Measurements from ENCODE around the gene SCTR.

SCTR gene

GRCh38 chr2:119522671-119523070 lies 1.6 kb downstream of the SCTR start:
- DNase-seq: no peak

- DNase-seq: no peak
Observed at GRCh38 chr2:119521433-119522050, 2.7 kb downstream of the SCTR start.

GRCh38 chr2:119520696-119521432 lies 3.4 kb downstream of the SCTR start:
- DNase-seq: no peak

GRCh38 chr2:119519057-119519408 lies 5.2 kb downstream of the SCTR start:
- DNase-seq: no peak

GRCh38 chr2:119518401-119519056 lies 5.8 kb downstream of the SCTR start:
- no peak for DNase-seq

GRCh38 chr2:119517433-119517832 lies 6.8 kb downstream of the SCTR start:
- DNase-seq: peak; percentile 6

GRCh38 chr2:119516121-119516520 lies 8.2 kb downstream of the SCTR start:
- no peak for DNase-seq

- no peak for DNase-seq
Observed at GRCh38 chr2:119513832-119514231, 10.5 kb downstream of the SCTR start.

DNA sequence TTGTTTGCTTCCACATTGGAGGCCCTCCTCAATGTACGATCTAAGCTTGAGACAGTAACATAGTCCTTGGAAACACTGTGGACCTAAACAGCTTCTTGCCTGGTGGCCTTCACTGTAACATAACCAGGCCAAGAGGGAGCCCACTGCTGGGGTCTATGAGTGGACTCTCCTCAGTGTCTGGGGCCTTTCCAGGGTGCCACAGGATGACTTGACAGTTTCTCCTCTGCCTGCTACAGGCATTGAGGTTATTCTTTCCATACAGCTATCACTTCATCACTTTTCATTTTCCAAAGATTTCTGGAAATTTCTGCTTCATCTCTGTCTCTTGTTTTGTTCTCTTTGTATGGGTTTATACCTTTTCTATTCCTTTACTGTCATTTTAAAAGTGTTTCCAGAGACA lies 11.3 kb downstream of the SCTR start:
- DNase-seq: no peak

GRCh38 chr2:119511989-119512388 lies 12.3 kb downstream of the SCTR start:
- DNase-seq: no peak

- DNase-seq: no peak
Observed at GRCh38 chr2:119508756-119509155, 15.5 kb downstream of the SCTR start.

DNA sequence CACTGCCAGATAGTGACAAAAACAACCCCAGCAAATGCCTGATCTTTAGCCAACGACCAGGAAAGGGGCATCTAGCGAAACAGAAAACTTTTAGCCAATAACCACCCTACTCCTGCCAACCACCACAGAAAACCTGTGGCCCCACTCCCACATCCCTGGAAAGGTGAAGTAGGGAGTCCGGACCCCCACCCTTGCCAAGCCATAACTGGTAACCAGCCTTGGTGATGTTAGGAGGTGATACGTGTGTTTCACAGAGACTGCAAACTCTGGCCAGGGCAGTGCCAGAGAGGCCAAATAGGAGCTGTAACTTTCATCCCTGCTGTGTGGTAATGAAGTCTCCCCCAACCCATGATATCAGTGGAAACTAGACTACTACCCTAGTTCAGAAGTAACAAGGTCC lies 27.6 kb downstream of the SCTR start:
- DNase-seq: no peak

GRCh38 chr2:119495948-119496347 lies 28.3 kb downstream of the SCTR start:
- no peak for DNase-seq

DNA sequence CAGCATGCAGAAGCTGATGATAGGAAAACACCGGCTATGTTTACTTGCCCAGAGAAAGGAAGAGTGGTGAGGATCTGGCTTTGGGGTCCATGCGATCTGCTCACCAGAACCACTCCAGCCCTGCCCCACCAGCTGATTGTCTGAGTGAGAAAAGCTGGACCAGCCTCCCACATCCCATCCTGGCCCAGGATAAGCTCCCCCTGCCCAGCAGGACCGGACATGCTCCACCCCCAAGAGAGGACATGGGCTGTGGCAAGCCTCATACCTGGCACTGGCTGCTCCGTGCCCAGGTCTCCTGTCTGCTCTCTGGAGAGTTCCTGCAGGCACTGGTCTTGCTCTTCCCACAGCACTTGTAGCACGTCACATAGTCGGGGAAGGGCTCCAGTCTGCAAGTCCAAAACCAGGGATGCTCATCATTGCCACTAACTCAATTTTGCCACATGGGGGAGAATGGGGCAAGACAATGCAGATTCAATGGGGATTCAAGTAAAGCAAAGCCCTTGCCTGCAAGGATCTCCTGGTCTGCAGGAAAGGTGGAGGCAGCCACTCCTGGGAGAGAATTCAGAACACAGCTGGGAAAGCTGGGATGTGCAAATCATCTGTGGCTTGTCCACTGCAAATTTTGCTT lies 30.0 kb downstream of the SCTR start:
- DNase-seq: no peak

GRCh38 chr2:119491776-119492525 lies 32.3 kb downstream of the SCTR start:
- no peak for DNase-seq

DNA sequence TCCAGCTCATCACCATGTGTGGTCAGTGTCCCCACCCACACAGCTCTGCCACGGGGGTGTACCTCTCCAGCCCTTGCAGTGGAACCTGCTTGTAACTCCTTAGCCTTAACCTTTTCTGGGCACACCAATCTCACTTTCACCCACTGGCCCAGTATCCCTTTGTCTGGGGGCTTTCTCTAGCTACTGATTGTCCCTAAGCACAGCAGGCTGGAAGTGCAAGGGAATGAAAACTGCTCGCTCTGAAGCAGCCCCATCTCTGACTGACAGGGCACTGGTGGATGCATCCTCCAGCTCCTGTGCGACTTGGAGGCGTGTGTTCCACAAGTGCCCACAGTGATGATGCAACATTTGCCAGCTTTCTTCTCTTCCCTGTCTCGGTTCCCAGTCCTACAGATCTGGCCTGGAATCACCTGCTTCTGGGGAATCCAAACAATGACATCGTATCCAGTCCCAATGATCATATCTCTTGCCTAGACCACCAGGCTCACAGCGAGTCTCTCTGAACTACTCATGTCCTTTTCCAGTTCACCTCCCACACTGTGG lies 33.6 kb downstream of the SCTR start:
- no peak for DNase-seq

GRCh38 chr2:119490106-119490505 lies 34.2 kb downstream of the SCTR start:
- no peak for DNase-seq

- DNase-seq: no peak
Observed at GRCh38 chr2:119489232-119489952, 34.9 kb downstream of the SCTR start.

- no peak for DNase-seq
Observed at GRCh38 chr2:119488245-119489214, 35.8 kb downstream of the SCTR start.

DNA sequence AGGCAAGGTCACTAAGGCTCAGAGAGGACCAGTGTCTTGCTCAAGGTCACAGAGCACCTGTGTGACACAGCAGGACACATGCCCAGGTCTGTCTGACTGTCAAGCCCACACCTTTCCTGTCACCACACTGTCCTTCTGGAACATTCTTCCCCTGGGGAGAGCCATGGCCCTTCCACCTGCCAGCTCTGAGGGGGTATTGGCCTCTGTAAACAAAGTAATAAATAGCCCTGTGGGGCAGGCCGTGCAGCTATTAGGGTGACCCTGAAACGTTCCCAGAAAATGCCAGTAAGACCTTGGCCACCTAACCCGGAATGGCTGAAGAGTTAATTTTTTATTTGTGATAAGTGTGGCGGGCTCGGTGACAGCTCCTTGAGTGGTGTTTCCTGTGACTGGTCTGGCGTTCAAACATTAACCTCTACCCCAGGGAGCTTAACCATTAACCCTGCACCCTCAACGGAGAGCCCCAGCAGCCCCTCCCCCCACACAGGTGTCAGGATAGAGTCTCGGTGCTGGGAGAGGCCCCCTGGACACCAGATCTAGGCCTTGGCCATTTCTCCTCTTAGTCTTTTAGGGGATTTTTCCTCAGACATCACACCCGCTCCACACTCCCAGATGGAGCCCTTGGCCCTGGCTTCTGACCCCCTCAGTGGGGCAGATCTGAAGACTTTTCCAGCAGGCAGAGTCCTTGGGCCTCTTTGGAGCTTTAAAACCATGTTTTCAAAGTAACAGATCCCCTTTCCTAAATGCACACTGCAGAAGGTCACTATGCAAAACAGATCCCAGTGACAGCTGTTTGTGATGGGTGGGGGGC lies 36.6 kb downstream of the SCTR start:
- no peak for DNase-seq

Data from NCI-H1436 (cell line).